ENCODE measurements around the gene TSEN2. TPM values are rescaled to one million over a fixed set of nuclear protein-coding genes. Genes with fewer than 3 reads are reported as not detected.
"Not testable (repeated sequence)": the region's sequence is repeated elsewhere in the genome, so short reads cannot be mapped to it uniquely, and the experiment has no call there.

TSEN2 gene
- polyA plus RNA-seq, 3 donors from 2014 or later, result 3.0 to 13.8 (median 9.0) TPM

DNA sequence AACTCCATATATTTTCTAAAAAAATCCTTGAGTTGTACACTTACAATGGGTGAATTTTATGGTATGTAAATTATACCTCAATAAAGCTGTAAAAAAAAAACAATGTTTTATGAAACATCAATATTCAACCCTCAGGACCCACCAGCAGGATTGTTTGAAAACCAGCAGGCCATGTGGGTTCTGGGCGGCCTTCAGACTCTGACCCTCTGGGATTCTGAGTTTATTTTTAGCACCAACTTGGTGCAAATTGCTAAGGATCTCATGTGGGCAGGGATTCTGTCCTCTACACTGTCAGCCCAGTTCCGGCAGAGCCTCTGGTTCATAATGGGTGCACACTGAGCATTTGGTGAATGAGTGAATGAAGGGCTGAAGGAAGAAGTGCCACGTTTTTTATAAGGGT lies 24.2 kb upstream of the TSEN2 start:
- no peaks in the 10 kb centered on the region for H3K36me3 Mint-ChIP-seq
- DNase-seq, result no peak
- no peak overlapping the region for H3K4me3 Mint-ChIP-seq
- H3K9me3 Mint-ChIP-seq, result no peaks in the 10 kb centered on the region
- H3K4me1 Mint-ChIP-seq, result peaks cover 0 to 6% of the 10 kb centered on the region in 2 donors
- H3K27ac Mint-ChIP-seq, result no peak overlapping the region
- H3K27me3 Mint-ChIP-seq (ENCODE audit: low read depth in 3 of 3), result peaks cover 0 to 10% (median 2%) of the 10 kb centered on the region in 3 donors

DNA sequence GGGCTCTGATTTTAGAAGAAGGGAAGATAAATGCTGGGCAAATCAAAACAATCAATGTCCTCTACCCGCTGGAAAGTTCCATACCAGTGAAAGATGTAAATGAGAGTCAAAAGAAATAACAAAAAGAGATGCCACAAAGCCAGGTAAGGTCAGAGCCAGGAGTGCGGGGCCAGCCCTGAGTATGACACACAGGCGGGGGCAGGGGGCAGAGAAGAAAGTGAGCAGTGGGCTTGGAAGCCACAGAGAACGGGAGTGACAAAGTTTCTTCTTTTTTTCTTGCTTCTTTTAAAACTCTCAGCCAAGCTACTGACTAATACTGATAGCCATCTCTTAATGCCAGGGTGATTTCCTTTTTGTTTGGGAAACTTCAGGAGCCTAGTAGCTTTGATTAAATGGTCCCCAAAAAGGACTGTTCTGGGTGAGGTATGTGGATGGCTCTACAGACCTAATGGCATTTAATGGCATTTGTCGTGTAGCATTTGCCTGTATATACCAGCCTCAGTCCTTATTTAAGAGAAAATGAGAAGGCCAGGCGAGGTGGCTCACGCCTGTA lies 23.1 kb upstream of the TSEN2 start:
- H3K27me3 Mint-ChIP-seq (ENCODE audit: low read depth in 3 of 3), result peaks cover 0 to 10% (median 2%) of the 10 kb centered on the region in 3 donors
- peaks cover 0 to 6% of the 10 kb centered on the region in 2 donors for H3K4me1 Mint-ChIP-seq
- H3K4me3 Mint-ChIP-seq, result no peak overlapping the region
- H3K9me3 Mint-ChIP-seq, result no peaks in the 10 kb centered on the region
- H3K27ac Mint-ChIP-seq, result no peak overlapping the region
- no peak for DNase-seq
- H3K36me3 Mint-ChIP-seq, result no peaks in the 10 kb centered on the region

DNA sequence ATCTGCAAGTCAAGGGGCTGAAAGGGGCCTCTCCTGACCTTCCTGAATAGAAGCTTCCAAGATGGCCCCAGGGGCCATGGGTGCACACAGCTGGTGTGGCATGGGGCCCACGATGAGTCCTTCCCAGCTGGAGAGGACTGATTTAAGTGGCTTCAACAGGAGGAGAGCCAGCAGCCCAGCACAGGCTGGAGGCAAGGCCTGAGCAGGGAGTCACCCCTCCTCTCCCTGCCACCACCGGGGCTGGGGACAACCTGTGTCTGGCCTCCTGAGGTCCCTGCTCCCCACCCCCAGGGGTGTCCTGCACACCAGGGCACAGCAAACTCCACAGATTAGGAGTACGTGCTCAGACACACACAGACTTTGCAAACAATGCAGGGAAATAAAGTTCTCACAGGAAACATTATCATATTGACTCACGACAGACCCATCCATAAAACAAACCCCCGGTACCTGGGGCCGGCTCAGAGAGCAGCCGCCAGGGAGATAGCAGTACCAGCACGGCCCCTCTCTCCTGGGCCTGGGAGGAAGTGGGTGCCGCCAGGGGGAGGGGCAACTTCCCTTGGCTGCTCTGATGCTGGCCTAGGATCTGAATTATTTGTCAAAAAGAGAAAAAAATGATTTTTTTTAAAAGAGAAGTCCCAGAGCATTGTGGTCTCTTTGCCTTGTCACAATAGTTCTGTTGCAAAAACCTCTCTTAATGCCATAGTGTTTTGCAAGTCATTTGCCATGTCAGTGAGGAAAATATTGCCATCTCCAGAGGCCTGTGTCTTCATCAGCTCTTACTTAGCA lies 21.9 kb upstream of the TSEN2 start:
- Mint-ChIP-seq H3K27ac (no peak overlapping the region), H3K4me1 (peaks cover 0 to 6% of the 10 kb centered on the region in 2 donors), H3K36me3 (no peaks in the 10 kb centered on the region), H3K4me3 (no peak overlapping the region), H3K27me3 (ENCODE audit: low read depth in 3 of 3) (peaks cover 0 to 10% (median 0%) of the 10 kb centered on the region in 3 donors), H3K9me3 (no peaks in the 10 kb centered on the region)
- no peak for DNase-seq

DNA sequence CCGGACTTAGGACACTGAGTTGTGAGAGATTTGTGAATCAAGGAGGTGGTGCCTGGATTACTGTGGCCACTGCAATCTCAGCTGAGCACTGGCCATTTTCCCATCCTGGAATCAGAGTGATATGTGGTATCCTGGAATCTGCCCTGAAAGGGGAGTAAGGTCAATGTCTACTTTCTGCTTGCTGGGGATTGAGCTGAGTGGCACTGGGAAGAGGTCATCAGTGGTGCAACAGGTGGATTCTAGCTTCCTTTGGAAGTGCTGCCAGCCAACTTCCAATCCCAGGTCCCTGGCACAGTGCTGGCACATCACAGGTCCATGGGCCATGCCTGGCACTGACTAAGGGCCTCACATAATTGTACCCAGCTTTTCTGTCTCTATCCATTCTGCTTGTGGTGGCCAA lies 20.6 kb upstream of the TSEN2 start:
- no peak overlapping the region for H3K4me3 Mint-ChIP-seq
- DNase-seq, result no peak
- no peak overlapping the region for H3K27ac Mint-ChIP-seq
- no peaks in the 10 kb centered on the region for H3K9me3 Mint-ChIP-seq
- no peaks in the 10 kb centered on the region for H3K36me3 Mint-ChIP-seq
- H3K27me3 Mint-ChIP-seq (ENCODE audit: low read depth in 3 of 3), result peaks cover 0 to 8% (median 0%) of the 10 kb centered on the region in 3 donors
- peaks cover 0 to 6% of the 10 kb centered on the region in 2 donors for H3K4me1 Mint-ChIP-seq

DNA sequence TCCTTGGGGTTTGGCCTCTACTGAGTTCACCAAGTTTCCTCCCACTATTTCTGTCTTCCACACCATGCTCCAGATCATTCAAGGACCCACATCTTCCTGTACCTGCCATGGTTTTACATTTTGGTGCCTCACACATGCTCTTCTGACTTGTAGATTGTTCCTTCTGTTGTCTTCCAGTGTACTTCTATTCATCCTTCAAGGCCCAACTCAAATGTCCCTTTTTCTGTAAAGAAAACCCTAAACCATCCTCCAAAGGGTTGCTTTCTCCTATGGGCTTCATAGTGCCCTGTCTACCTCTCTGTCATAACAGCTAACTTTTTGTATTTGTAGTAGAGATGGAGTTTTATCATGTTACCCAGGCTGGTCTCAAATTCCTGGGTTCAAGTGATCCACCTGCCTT lies 20.1 kb upstream of the TSEN2 start:
- DNase-seq, result no peak
- H3K27ac Mint-ChIP-seq, result no peak overlapping the region
- H3K36me3 Mint-ChIP-seq, result no peaks in the 10 kb centered on the region
- no peak overlapping the region for H3K4me3 Mint-ChIP-seq
- no peaks in the 10 kb centered on the region for H3K9me3 Mint-ChIP-seq
- H3K4me1 Mint-ChIP-seq, result peaks cover 0 to 6% of the 10 kb centered on the region in 2 donors
- peaks cover 0 to 8% (median 0%) of the 10 kb centered on the region in 3 donors for H3K27me3 Mint-ChIP-seq (ENCODE audit: low read depth in 3 of 3)

DNA sequence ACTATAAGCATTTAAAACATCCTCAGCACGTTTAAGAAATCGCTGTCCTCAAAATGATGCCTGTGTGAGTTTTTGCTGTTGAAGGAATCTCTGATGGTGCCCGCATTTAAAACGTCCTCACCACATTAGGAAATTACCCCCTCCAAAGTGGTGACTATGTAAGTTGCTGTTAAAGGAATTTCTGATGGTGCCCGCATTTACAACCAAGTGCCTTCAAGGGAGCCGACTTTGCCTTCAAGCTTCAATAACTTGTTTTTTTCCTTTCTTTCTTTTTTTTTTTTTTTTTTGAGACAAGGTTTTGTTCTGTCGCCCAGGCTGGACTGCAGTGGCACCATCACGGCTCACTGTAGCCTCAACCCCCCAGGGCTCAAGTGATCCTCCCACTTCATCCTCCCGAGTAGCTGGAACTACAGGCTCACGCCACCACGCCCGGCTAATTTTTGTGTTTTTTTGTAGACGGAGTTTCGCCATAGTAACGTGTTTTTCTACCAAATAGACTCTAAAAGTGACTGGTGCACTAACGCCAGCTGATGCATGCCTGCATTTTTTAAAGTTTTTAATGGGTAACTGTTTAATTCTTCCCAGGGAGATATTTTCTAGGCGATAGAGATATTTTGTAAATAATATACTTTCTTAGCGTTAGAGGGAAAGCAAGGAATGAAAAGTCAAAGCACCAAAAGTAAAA lies 19.0 kb upstream of the TSEN2 start:
- Mint-ChIP-seq H3K36me3 (no peaks in the 10 kb centered on the region), H3K4me1 (peaks cover 0 to 6% of the 10 kb centered on the region in 2 donors), H3K9me3 (no peaks in the 10 kb centered on the region), H3K4me3 (no peak overlapping the region), H3K27me3 (ENCODE audit: low read depth in 3 of 3) (peaks cover 0 to 8% (median 0%) of the 10 kb centered on the region in 3 donors), H3K27ac (no peak overlapping the region)
- no peak for DNase-seq

DNA sequence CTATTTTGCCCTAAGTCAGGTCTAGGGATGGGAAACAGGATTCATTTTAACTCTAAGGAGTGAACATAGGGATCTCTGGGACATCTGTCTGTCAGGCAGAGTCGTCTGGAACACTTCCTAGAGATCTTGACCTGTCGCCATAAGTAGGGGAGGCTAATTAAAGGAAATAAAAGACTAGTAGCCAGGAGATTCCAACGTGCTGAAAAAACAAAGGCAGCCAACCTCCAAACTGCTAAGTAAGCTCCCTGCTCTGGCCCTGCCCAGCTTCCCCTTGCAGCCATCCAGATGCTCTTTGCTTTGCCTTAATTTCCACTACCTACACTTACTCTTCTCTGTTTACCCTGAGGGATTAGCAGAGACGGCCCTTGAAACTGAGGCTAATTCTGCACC lies 18.4 kb upstream of the TSEN2 start:
- Mint-ChIP-seq H3K4me3 (no peak overlapping the region), H3K27me3 (ENCODE audit: low read depth in 3 of 3) (peaks cover 0 to 8% (median 0%) of the 10 kb centered on the region in 3 donors), H3K9me3 (no peaks in the 10 kb centered on the region), H3K36me3 (no peaks in the 10 kb centered on the region), H3K4me1 (peaks cover 0 to 6% of the 10 kb centered on the region in 2 donors), H3K27ac (no peak overlapping the region)
- DNase-seq, result no peak

DNA sequence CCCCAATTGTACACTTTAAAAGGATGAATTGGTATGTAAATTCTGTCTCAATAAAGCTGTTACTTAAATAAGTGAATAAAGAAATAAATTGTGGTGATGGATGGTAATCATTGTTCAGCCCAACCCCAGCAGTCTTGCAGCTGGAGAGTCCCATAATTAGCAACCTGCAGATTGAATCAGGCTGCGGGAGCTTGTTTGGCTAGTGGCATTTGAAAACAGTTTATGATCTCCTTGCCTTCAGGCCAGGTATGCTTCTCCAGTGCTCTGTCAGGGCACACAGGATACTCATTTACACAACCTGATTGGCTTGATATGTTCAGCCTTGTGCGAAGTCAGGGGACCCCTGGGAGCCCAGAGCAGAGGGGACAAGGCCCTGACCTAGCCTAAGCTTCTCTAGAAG lies 16.5 kb upstream of the TSEN2 start:
- peaks cover 0 to 9% (median 0%) of the 10 kb centered on the region in 3 donors for H3K27me3 Mint-ChIP-seq (ENCODE audit: low read depth in 3 of 3)
- H3K4me3 Mint-ChIP-seq, result no peak overlapping the region
- no peak for DNase-seq
- no peaks in the 10 kb centered on the region for H3K36me3 Mint-ChIP-seq
- no peak overlapping the region for H3K27ac Mint-ChIP-seq
- no peaks in the 10 kb centered on the region for H3K9me3 Mint-ChIP-seq
- peaks cover 0 to 2% of the 10 kb centered on the region in 2 donors for H3K4me1 Mint-ChIP-seq

DNA sequence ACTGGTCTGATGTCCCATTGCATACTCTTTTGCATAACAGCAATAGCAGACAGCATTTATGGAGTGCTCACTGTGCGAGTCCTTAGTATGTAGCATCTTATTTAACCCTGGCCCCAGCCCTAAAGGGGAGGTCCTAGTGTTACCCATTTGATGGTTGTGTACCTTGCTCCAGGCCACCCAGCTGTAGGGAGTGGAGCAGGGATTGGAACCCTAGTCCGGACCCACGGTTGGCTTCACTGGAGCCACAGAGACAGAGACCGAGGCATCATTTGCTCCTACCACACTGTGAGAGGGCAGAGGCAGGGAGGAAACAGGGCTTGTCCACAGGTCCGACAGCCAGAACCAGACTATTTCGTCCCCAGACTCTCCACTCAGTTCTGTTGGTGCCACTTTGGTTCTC lies 16.0 kb upstream of the TSEN2 start:
- no peak for DNase-seq
- Mint-ChIP-seq H3K36me3 (no peaks in the 10 kb centered on the region), H3K9me3 (no peaks in the 10 kb centered on the region), H3K4me3 (no peak overlapping the region), H3K4me1 (peaks cover 0 to 2% of the 10 kb centered on the region in 2 donors), H3K27me3 (ENCODE audit: low read depth in 3 of 3) (peaks cover 0 to 9% (median 4%) of the 10 kb centered on the region in 3 donors), H3K27ac (no peak overlapping the region)

DNA sequence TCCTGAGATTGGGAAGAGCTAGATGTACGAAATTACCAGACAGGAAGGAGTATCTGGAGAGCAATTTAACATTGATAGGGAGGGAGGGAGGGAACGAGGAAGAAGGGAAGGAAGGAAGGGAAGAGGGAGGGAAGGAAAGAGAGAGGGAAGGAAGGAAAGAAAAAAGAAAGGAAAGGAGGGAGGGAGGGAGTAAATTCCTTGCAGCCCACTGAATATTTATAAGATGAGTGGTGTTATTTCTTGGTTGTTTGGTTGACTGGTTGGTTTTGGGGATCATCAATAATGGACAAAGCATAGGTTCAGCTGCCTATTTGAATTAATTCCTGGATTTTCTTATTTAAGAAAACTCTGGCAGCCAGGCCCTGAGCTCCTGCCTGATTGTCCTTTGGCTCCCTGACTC lies 15.5 kb upstream of the TSEN2 start:
- H3K36me3 Mint-ChIP-seq, result no peaks in the 10 kb centered on the region
- no peak overlapping the region for H3K4me3 Mint-ChIP-seq
- H3K27ac Mint-ChIP-seq, result no peak overlapping the region

DNA sequence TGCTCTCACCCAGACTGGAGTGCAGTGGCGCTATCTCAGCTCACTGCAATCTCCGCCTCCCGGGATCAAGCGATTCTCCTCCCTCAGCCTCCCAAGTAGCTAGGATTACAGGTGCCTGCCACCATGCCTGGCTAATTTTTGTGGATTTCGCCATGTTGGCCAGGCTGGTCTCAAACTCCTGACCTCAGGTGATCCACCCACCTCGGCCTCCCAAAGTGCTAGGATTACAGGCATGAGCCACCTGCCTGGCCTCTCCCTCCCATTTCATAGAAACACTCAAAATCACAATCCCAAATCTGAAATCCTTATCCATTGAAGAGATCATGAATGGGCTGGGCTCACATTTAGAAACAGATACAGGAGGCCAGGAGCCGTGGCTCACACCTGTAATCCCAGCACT lies 15.1 kb upstream of the TSEN2 start:
- H3K27me3 Mint-ChIP-seq (ENCODE audit: low read depth in 3 of 3); H3K4me3 Mint-ChIP-seq; H3K9me3 Mint-ChIP-seq; DNase-seq; H3K4me1 Mint-ChIP-seq; H3K27ac Mint-ChIP-seq; H3K36me3 Mint-ChIP-seq: not testable (repeated sequence)

More for the DNA sequence above, 15.5 kb upstream of the TSEN2 start:
- DNase-seq, result no peak
- peaks cover 0 to 9% (median 4%) of the 10 kb centered on the region in 3 donors for H3K27me3 Mint-ChIP-seq (ENCODE audit: low read depth in 3 of 3)
- H3K4me1 Mint-ChIP-seq, result peaks cover 0 to 2% of the 10 kb centered on the region in 2 donors
- H3K9me3 Mint-ChIP-seq, result no peaks in the 10 kb centered on the region

DNA sequence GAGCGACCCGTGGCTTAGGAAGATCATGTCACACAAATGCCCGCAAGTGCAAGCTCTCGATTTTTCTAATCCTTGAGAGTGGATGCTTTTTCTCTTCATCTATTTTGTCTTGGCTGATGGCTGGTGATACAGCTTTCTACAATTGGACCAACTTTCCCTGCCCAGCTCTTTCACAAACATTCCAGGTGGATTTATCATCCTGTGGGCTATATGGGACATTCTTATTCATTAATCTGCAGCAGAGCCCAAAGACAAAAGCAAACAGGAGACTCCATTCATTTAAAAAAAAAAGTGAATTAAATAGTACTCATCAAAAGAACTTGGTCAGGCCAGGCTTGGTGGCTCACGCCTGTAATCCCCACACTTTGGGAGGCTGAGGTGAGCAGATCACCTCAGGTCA lies 14.2 kb upstream of the TSEN2 start:
- no peak for DNase-seq
- H3K4me3 Mint-ChIP-seq, result no peak overlapping the region
- no peaks in the 10 kb centered on the region for H3K4me1 Mint-ChIP-seq
- no peak overlapping the region for H3K27ac Mint-ChIP-seq
- H3K36me3 Mint-ChIP-seq, result no peaks in the 10 kb centered on the region
- H3K9me3 Mint-ChIP-seq, result no peaks in the 10 kb centered on the region
- peaks cover 2 to 6% (median 2%) of the 10 kb centered on the region in 3 donors for H3K27me3 Mint-ChIP-seq (ENCODE audit: low read depth in 3 of 3)

DNA sequence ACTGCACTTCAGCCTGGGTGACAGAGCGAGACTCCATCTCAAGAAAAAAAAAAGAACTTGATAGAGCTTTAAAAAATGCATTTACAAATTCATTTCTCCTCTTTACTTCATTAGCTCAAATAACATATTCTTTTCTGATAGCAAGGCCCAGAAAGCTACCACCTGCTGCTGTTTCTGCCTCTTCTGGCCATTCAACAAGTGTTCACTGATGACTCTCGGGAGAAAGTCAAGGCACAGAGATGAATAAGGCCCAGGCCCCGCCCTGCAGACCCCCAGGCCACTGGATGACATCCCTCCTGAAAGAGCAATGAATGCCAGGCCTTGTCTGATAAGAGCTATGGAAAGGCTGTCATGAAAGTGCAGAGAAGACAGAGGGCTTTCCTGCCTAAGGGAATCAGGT lies 13.6 kb upstream of the TSEN2 start:
- no peaks in the 10 kb centered on the region for H3K9me3 Mint-ChIP-seq
- no peaks in the 10 kb centered on the region for H3K36me3 Mint-ChIP-seq
- no peak overlapping the region for H3K4me3 Mint-ChIP-seq
- H3K27ac Mint-ChIP-seq, result no peak overlapping the region
- no peak for DNase-seq
- H3K27me3 Mint-ChIP-seq (ENCODE audit: low read depth in 3 of 3), result peaks cover 2 to 6% (median 2%) of the 10 kb centered on the region in 3 donors
- H3K4me1 Mint-ChIP-seq, result no peaks in the 10 kb centered on the region

DNA sequence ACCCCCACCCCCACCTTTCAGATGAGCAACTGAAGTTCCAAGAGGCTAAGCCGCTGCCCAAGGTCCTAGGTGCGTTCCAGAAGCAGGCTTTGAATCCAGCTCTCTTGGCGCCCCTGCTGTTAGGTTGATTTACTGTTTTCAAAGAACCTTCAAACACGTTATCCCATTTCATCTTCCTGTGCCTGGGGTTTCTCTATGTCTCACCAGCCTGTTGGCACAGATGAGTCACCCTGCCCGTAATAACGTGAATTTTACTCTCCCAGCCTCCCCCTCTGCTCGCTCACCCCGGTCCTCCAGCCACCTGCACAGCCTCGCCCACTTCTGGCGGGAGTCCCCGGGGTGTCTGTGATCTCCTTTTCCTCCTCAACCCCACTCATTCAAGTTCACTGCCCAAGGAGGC lies 13.0 kb upstream of the TSEN2 start:
- Mint-ChIP-seq H3K4me3 (no peak overlapping the region), H3K36me3 (no peaks in the 10 kb centered on the region), H3K27me3 (ENCODE audit: low read depth in 3 of 3) (peaks cover 2 to 6% (median 2%) of the 10 kb centered on the region in 3 donors), H3K27ac (no peak overlapping the region), H3K9me3 (no peaks in the 10 kb centered on the region), H3K4me1 (no peaks in the 10 kb centered on the region)
- DNase-seq, result no peak
